ENCODE measurements around the gene ACBD4.
A peak's percentile ranks its signal among the peaks of the same experiment; 100 is the strongest.
"Not testable (repeated sequence)": the region's sequence is repeated elsewhere in the genome, so short reads cannot be mapped to it uniquely, and the experiment has no call there.

Gene ACBD4

GRCh38 chr17:45121055-45121454 is 14.4 kb upstream of the ACBD4 start:
- DNase-seq = no peak

- DNase-seq = no peak
Observed at GRCh38 chr17:45123076-45123770, 12.3 kb upstream of the ACBD4 start.

- peak; percentile 53 for DNase-seq
Observed at GRCh38 chr17:45123930-45124796, 11.3 kb upstream of the ACBD4 start.

- not testable (repeated sequence) for DNase-seq
Observed at GRCh38 chr17:45124797-45125122, 10.7 kb upstream of the ACBD4 start.

- DNase-seq = no peak
Observed at GRCh38 chr17:45125509-45125908, 10.0 kb upstream of the ACBD4 start.

GRCh38 chr17:45127207-45127547 is 8.3 kb upstream of the ACBD4 start:
- DNase-seq = no peak

GRCh38 chr17:45127548-45128300 is 7.8 kb upstream of the ACBD4 start:
- no peak for DNase-seq

- DNase-seq = no peak
Observed at GRCh38 chr17:45128331-45128730, 7.2 kb upstream of the ACBD4 start.

- DNase-seq = no peak
Observed at GRCh38 chr17:45128989-45129388, 6.5 kb upstream of the ACBD4 start.

GRCh38 chr17:45129426-45129939 is 6.0 kb upstream of the ACBD4 start:
- DNase-seq = no peak

- DNase-seq = no peak
Observed at GRCh38 chr17:45129940-45130680, 5.4 kb upstream of the ACBD4 start.

- DNase-seq = no peak
Observed at GRCh38 chr17:45130681-45131615, 4.5 kb upstream of the ACBD4 start.

GRCh38 chr17:45131616-45132319 is 3.7 kb upstream of the ACBD4 start:
- DNase-seq = peak; percentile 73

GRCh38 chr17:45132320-45132571 is 3.2 kb upstream of the ACBD4 start, which contains the start of gene PLCD3:
TSS of gene PLCD3 (minus strand) at chr17:45132515. CDS start at chr17:45132410, 105 bp downstream.
- no peak for DNase-seq

GRCh38 chr17:45132572-45133463 is 2.7 kb upstream of the ACBD4 start:
- peak; percentile 84 for DNase-seq

- no peak for DNase-seq
Observed at GRCh38 chr17:45135978-45136791, 698 bp downstream of the ACBD4 start.

GRCh38 chr17:45136846-45137560 is 1.5 kb downstream of the ACBD4 start:
- no peak for DNase-seq

GRCh38 chr17:45137561-45138305 is 2.2 kb downstream of the ACBD4 start:
- no peak for DNase-seq

All from OCI-M1 (cell line).